Neural cell (in vitro differentiated cells): ENCODE data around the gene PRPH. TPM values are rescaled to one million over a fixed set of nuclear protein-coding genes. Genes with fewer than 3 reads are reported as not detected.

Source experiments
- H2AFZ ChIP-seq: fragments of 200-600, 300-800 bp; sonication (generic), shearing (Covaris generic); 2 replicates; pipeline ENCODE4 v1.6.0; 2014; ENCODE audit warnings: low read depth, mild to moderate bottlenecking, antibody characterized with exemption, low read length, moderate library complexity
- H3F3A ChIP-seq: fragments of 200-600 bp; shearing (Covaris generic); 2 replicates; pipeline ENCODE4 v1.6.1; 2016; ENCODE audit warnings: mild to moderate bottlenecking, moderate library complexity, mixed read lengths, antibody characterized with exemption, low read length; ENCODE audit not compliant: insufficient read depth, poor library complexity, severe bottlenecking
- H3K27ac ChIP-seq: fragments of 200-600, 300-800 bp; sonication (generic), shearing (Covaris generic); 2 replicates; pipeline ENCODE4 v1.5.1; 2014; ENCODE audit warnings: mild to moderate bottlenecking, low read length, moderate library complexity
- H3K27me3 ChIP-seq: fragments of 300-800, 200-600 bp; sonication (generic), shearing (Covaris generic); 2 replicates; pipeline ENCODE4 v1.6.0; 2014; ENCODE audit warnings: mild to moderate bottlenecking, low read depth, low read length, moderate library complexity; ENCODE audit not compliant: insufficient read depth
- H3K36me3 ChIP-seq: fragments of 300-800, 200-600 bp; sonication (generic), shearing (Covaris generic); 2 replicates; pipeline ENCODE4 v1.5.1; 2014; ENCODE audit warnings: mild to moderate bottlenecking, antibody characterized with exemption, low read length, moderate library complexity; ENCODE audit not compliant: insufficient read depth
- H3K4me2 ChIP-seq: fragments of 300-800, 200-600 bp; sonication (generic), shearing (Covaris generic); 2 replicates; pipeline ENCODE4 v1.6.0; 2014; ENCODE audit warnings: mild to moderate bottlenecking, low read length
- H3K4me3 ChIP-seq: fragments of 300-800, 200-600 bp; sonication (generic), shearing (Covaris generic); 2 replicates; pipeline ENCODE4 v1.5.1; 2014; ENCODE audit warnings: mild to moderate bottlenecking, low read length, moderate library complexity
- H3K79me2 ChIP-seq: fragments of 200-600 bp; shearing (Covaris generic); replicated peaks from 2 replicates; pipeline ENCODE4 v1.6.0; 2014; ENCODE audit warnings: mild to moderate bottlenecking, low read length, moderate library complexity; ENCODE audit not compliant: insufficient read depth
- H3K9ac ChIP-seq: fragments of 300-800, 200-600 bp; sonication (generic), shearing (Covaris generic); 2 replicates; pipeline ENCODE4 v1.6.1; 2016; ENCODE audit warnings: mild to moderate bottlenecking, low read length, mixed read lengths
- H3K9me2 ChIP-seq: fragments of 200-600 bp; shearing (Covaris generic); 2 replicates; pipeline ENCODE4 v1.6.1; 2016; ENCODE audit warnings: mild to moderate bottlenecking, low read length, mixed read lengths; ENCODE audit not compliant: insufficient read depth
- H3K9me3 ChIP-seq: fragments of 200-600, 300-800 bp; sonication (generic), shearing (Covaris generic); 2 replicates; pipeline ENCODE4 v1.6.1; 2016; ENCODE audit warnings: mild to moderate bottlenecking, mixed run types, low read length, moderate library complexity, mixed read lengths
- H4K20me1 ChIP-seq: fragments of 200-600 bp; shearing (Covaris generic); 2 replicates; pipeline ENCODE4 v1.6.1; 2016; ENCODE audit warnings: mild to moderate bottlenecking, mixed run types; ENCODE audit not compliant: insufficient read depth
- CTCF ChIP-seq: fragments of 450-650 bp; IDR thresholded peaks from 2 replicates; pipeline ENCODE4 v1.5.1; 2014; ENCODE audit warnings: antibody characterized with exemption, mild to moderate bottlenecking, moderate library complexity; ENCODE audit not compliant: poor library complexity, severe bottlenecking
- EP300 ChIP-seq: fragments of 450-650 bp; conservative IDR thresholded peaks from 2 replicates; pipeline ENCODE4 v1.6.1; 2014; ENCODE audit warnings: antibody characterized with exemption, mild to moderate bottlenecking, moderate library complexity; ENCODE audit not compliant: poor library complexity, severe bottlenecking
- EZH2 ChIP-seq: fragments of 200-600, 300-800 bp; shearing (Covaris generic), sonication (generic); IDR thresholded peaks from 2 replicates; pipeline ENCODE4 v1.6.1; 2014; ENCODE audit warnings: antibody characterized with exemption, low read length, borderline replicate concordance, mild to moderate bottlenecking; ENCODE audit not compliant: insufficient read depth, poor library complexity, severe bottlenecking
- MXI1 ChIP-seq: fragments of 450-650 bp; conservative IDR thresholded peaks from 2 replicates; pipeline ENCODE4 v1.6.1; 2014; ENCODE audit warnings: antibody characterized with exemption, mild to moderate bottlenecking; ENCODE audit not compliant: poor library complexity, severe bottlenecking
- POLR2AphosphoS5 ChIP-seq: IDR thresholded peaks from 2 replicates; pipeline ENCODE4 v1.6.1; 2012
- RAD21 ChIP-seq: fragments of 450-650 bp; conservative IDR thresholded peaks from 2 replicates; pipeline ENCODE4 v1.6.1; 2014; ENCODE audit warnings: antibody characterized with exemption, mild to moderate bottlenecking, moderate library complexity
- REST ChIP-seq: IDR thresholded peaks from 2 replicates; pipeline ENCODE4 v1.6.1; 2012; ENCODE audit warnings: borderline replicate concordance
- SMC3 ChIP-seq: fragments of 450-650 bp; conservative IDR thresholded peaks from 2 replicates; pipeline ENCODE4 v1.6.1; 2014; ENCODE audit warnings: antibody characterized with exemption, mild to moderate bottlenecking, moderate library complexity; ENCODE audit not compliant: poor library complexity
- TAF1 ChIP-seq: IDR thresholded peaks from 2 replicates; pipeline ENCODE4 v1.6.1; 2012; ENCODE audit warnings: low read depth
- polyA plus RNA-seq: library from polyadenylated mRNA; depleted of rRNA; stranded (reverse); fragments of >200 nt; gene quantifications from 2 replicates; pipeline ENCODE4 v1.2.3, GENCODE V29; 2014

The PRPH gene
- polyA plus RNA-seq, 1 donor from 2014 or later: not detected

- no peaks in the 10 kb centered on the region for H3K27me3 ChIP-seq
- H3K79me2 ChIP-seq: no peaks in the 10 kb centered on the region
- no peaks in the 10 kb centered on the region for H4K20me1 ChIP-seq
- H3K9ac ChIP-seq: peak overlapping the region; percentile 71
- H3K4me3 ChIP-seq: peak overlapping the region; percentile 82
- TF ChIP-seq RAD21: no peak
- no peak for TF ChIP-seq POLR2AphosphoS5
- TF ChIP-seq TAF1: no peak
- no peak for TF ChIP-seq EZH2
- TF ChIP-seq SMC3: no peak
- TF ChIP-seq EP300: no peak
- TF ChIP-seq CTCF: no peak
- TF ChIP-seq MXI1: no peak
- TF ChIP-seq REST: no peak
- no peaks in the 10 kb centered on the region for H3K9me2 ChIP-seq
- H3K27ac ChIP-seq: peak overlapping the region; percentile 42
- H3K36me3 ChIP-seq: no peaks in the 10 kb centered on the region
- H3K9me3 ChIP-seq: no peaks in the 10 kb centered on the region
- H3K4me2 ChIP-seq: no peak overlapping the region
- H2AFZ ChIP-seq: peak overlapping the region; percentile 100
- no peaks in the 10 kb centered on the region for H3F3A ChIP-seq
These were observed 27.4 kb downstream of the PRPH start for GRCh38 chr12:49322367-49322707.

GRCh38 chr12:49322708-49323523 is 28.0 kb downstream of the PRPH start, which contains the start of gene TROAP:
Gene TROAP, plus strand, starts transcription at chr12:49323255. Its CDS starts 354 bp downstream, at chr12:49323609.
- Histone ChIP-seq H3K9ac (peak within 1 kb of the TSS; percentile 71), H3K27me3 (no peaks in the 10 kb centered on the region), H3F3A (no peaks in the 10 kb centered on the region), H4K20me1 (no peaks in the 10 kb centered on the region), H3K27ac (peak within 1 kb of the TSS; percentile 42), H2AFZ (peak within 1 kb of the TSS; percentile 100), H3K9me3 (no peaks in the 10 kb centered on the region), H3K79me2 (no peaks in the 10 kb centered on the region), H3K36me3 (no peaks in the 10 kb centered on the region), H3K4me3 (peak within 1 kb of the TSS; percentile 82), H3K4me2 (peak within 1 kb of the TSS; percentile 71), H3K9me2 (no peaks in the 10 kb centered on the region)
- TF ChIP-seq EZH2 (no peak), CTCF (no peak), RAD21 (peak; percentile 38), EP300 (no peak), POLR2AphosphoS5 (peak; percentile 71), MXI1 (peak; percentile 98)
